ENCODE measurements around the gene TTC7B. TPM values are rescaled to one million over a fixed set of nuclear protein-coding genes. Genes with fewer than 3 reads are reported as not detected.

Gene TTC7B
- total RNA-seq, 1 experiment from 2014 or later: 14.6 TPM

DNA sequence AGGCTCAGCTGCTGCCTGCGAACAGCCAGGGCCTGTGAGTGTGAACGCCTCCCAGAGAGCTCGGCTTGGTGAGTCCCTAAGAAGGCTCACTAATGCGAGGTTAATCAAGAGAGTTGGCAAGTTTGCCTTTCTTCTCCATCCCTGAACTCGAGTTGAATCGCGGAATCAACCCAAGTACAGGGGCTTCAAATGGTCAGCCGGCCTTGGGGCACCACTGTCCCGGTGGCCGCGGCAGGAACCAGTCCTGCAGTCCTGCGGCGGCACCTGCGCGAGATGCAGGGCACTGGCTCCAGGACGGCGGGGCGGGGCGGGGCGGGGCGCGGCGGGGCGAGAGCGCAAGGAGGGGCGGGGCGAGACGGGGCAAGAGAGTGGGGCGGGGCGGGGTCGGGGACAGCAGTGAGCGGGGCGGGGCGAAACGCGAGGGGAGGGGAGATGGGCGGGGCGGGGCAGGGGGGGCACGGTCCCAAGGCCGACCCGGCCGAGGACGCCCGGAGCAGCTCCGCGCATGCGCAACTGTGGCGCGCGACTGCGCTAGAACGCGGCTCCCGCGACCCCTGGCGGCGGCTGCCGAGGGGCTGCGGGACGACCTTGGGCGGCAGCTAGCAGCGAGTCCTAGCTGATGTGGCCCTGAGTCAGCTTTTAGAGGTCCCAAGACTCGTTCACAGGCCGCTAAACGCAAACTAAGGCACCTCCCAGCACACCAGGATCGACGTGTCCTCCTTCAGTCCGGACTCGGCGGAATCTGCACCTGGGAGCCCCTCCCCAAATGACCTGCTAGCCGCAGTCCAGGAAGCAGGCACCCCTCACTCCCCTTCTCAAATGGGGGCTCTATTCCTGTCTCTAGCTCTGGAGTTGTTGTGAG is 58.0 kb downstream of the TTC7B start:
- peak; percentile 81 for DNase-seq (ENCODE audit: low read depth)
- in situ Hi-C loops (cut with HindIII; ENCODE audit: low pct_unique_long_range_greater_than_20kb, low sequenced_read_pairs): no loop called here

DNA sequence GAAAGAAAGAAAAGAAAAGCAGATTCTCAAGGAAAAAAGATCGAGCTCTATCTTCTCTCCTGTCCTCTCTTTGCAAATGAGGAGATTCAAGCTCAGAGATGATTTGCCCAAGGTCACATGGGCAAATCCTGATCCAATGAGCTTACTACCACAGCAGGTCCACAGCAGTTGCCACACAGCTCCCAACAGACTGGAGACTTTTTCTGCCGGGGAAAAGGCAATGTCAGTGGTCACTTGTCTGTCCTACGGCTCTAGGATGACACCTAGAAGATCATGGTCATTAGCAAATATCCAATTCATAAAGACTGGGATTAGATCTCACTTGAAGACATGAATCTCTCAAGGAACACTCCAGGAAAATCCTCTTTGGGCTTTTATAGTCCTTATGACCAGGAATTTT is 58.8 kb downstream of the TTC7B start:
- in situ Hi-C loops (cut with HindIII; ENCODE audit: low pct_unique_long_range_greater_than_20kb, low sequenced_read_pairs): no loop called here
- no peak for DNase-seq (ENCODE audit: low read depth)

DNA sequence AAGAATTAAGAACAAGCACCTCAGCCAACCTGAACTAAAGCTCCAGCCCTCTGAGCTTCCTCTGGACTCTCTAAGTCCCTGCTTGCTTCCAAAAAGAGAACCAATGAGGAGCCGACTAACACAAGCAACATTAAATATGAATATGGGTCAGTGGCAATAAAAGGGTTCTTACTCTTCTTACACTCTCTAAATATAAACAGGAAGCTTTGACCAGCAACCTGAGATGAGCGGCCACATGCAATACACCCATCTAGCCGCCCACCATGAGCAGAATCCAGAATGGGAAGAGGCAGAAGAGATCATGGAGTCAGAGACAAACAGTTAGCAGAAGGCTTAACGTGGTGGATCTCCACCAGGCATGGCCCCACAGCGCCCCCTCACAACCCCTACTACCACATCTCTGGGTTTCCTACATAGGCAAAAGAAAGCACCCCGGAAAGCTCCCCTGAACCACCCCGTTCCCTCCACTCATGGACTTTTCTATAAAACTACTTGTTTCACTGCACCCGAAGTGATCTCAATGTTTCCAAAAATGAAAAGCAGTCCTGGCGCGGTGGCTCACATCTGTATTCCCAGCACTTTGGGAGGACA is 59.4 kb downstream of the TTC7B start:
- in situ Hi-C loops (cut with HindIII; ENCODE audit: low pct_unique_long_range_greater_than_20kb, low sequenced_read_pairs): no loop called here
- DNase-seq (ENCODE audit: low read depth): no peak

DNA sequence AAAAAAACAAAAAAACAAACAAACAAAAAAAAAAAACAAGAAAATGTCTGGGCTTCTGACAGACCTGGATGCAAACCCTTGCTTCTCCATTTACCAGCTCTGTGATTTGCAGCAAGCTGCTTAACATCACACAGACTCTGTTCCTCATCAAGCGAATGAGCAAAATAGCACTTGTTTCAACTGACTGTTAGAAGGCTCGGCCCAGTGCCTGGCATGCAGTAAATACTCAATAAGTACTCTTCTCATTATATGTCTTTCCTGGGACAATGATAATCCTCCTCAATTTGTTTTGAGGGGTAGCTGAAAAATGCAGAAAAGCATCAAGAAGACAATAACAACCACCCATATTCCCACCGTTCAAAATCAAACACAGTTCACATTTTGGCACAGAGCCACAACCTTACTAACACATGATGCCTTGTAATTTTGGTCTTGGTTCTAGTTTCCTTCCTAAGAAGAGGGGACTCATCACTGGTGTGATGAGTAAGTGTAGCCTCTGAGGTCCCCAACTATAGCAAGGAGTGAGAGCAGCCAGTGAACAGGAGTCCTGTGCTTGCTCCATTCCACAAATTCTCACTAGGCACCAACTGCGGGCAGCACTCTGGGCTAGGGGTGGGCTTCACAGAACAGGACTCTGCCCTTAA is 60.4 kb downstream of the TTC7B start:
- in situ Hi-C loops (cut with HindIII; ENCODE audit: low pct_unique_long_range_greater_than_20kb, low sequenced_read_pairs): no loop called here
- DNase-seq (ENCODE audit: low read depth): no peak

DNA sequence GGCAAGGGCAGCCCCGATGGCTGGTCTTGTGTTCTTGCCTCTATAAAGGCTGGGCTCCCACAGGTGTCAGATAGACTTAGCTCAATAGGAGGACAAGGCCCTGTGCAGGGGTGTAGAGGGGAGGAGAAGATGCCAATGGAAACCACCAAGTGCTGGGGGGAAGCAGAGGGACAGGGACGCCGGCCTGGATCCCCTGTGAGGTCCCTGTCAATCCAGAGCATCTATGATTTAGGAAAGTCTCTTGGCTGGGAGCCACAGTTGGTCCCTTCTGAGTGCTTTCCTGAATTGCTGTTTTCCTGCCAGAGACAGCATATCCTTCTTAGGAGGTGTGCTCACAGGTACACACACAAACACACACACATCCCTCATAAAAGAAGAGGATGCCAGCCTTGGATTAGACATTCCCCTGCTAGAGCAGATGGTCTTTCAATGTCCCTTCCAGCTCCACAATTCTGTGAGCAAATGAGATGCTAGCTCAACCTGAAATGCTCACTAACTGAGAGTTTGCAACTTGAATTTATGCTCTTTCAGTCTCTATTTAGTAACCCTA is 62.7 kb downstream of the TTC7B start:
- in situ Hi-C loops (cut with HindIII; ENCODE audit: low pct_unique_long_range_greater_than_20kb, low sequenced_read_pairs): no loop called here
- no peak for DNase-seq (ENCODE audit: low read depth)

DNA sequence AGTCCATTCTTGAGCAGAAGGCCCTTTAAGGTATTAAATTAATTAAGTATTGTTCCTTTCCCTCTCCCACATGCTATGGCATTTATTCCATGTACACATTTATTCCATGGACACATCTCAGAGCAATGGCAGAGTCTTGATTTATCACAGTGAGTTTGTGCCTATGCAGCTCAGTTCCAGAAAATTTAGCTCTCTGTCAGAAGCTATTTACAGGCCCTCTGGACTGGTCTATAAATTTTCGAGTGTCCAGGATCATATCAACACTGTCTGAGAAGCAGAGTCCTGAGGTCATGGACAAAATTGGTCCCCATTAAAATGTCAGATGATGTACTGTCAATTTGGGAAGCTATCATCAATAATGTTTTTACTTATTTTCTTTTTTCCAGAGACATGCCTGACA is 65.5 kb downstream of the TTC7B start:
- no peak for DNase-seq (ENCODE audit: low read depth)
- in situ Hi-C loops (cut with HindIII; ENCODE audit: low pct_unique_long_range_greater_than_20kb, low sequenced_read_pairs): no loop called here

DNA sequence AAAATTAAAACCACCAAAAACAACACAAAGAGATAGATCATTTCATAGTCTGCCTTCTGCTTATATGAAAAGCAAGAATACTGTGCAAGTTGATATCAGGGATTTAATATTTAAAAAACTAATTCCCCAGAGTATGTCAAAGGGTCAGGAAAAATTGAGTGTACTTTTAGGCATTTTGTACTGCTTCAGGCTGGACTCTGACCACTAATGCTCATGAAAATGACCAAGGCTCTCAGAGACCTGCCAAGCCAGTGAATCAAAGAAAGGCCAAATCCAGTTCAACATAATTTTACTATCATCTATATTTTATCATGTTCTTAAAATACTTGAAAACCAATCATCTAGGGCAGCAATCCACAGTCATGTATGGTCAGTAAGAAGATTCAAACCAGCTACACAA is 66.0 kb downstream of the TTC7B start:
- DNase-seq (ENCODE audit: low read depth): no peak
- in situ Hi-C loops (cut with HindIII; ENCODE audit: low pct_unique_long_range_greater_than_20kb, low sequenced_read_pairs): no loop called here

DNA sequence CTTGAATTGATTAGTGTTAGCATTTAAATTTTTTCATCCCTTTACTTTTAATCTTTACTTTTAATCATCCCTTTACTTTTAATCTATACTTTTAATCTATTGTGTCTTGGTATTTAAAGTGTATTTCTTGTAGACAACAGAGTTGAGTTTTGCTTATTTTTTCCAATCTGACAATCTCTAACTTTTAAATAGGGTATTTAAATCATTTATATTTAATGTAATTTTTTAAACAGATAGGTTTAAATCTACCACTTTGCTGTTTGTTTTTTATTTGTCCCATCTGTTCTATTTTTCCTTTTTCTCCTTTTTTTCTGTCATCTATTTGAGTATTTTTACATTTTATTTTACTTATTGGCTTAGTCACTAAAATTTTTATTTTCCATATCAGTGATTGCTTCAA is 68.3 kb downstream of the TTC7B start:
- in situ Hi-C loops (cut with HindIII; ENCODE audit: low pct_unique_long_range_greater_than_20kb, low sequenced_read_pairs): no loop called here

DNA sequence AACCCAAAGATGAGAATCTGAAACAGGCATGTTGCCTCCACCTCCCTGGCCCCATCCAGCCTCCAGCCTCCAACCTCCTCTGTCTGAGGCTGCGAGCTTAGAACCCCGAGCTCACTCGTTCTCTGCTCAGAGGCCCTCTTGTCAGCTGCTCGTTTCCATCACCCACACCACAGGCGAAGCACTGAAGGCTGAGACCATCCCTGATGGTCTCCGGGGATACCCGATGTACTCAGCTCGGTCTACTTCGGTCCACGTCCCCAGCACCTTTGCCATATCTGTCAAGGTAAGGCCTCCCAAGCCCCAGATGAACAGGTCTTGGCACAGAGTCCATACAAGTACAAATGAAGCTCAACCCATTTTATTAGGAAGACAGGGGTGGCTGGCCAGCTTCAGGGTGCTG is 72.4 kb downstream of the TTC7B start:
- in situ Hi-C loops (cut with HindIII; ENCODE audit: low pct_unique_long_range_greater_than_20kb, low sequenced_read_pairs): no loop called here
- DNase-seq (ENCODE audit: low read depth): no peak

More for the DNA sequence above, 68.3 kb downstream of the TTC7B start:
- DNase-seq (ENCODE audit: low read depth): no peak

DNA sequence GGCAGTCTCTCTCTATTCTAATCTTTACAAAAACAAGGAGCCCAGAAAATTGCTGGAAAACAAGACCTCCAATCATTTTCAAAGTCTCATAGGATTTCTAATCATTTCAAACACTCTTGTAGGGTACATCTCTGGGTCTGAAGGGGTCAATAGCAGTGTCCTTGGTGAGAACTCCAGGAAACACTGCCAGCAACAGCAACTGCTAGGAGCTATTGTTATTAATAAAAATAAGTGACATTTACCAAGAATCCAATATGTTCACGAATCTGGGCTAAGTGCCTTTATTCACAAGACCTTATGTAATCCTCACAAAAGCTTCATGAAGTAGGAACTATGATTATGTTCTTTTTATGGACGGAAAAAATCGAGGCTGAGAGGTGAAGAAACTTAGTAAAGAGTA is 72.8 kb downstream of the TTC7B start:
- no peak for DNase-seq (ENCODE audit: low read depth)
- in situ Hi-C loops (cut with HindIII; ENCODE audit: low pct_unique_long_range_greater_than_20kb, low sequenced_read_pairs): no loop called here

DNA sequence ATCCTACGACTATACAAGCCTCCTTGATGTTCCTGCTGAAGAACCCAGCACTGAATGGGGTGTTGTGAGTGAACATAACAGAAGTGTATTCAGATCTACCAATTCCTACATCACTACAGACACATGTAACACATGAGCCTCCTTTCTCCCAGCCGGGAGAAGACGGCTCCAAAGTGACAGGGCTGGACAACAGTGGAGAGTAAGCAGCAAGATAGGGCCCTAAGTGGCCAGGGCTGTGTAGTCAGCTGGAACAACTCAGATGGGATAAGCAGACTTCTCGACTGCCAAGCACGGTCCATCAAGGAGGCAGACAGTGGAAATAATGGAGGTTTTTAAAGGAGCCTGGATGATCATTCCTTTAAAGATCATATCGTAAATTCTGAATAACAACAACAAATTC is 73.5 kb downstream of the TTC7B start:
- in situ Hi-C loops (cut with HindIII; ENCODE audit: low pct_unique_long_range_greater_than_20kb, low sequenced_read_pairs): no loop called here
- no peak for DNase-seq (ENCODE audit: low read depth)

DNA sequence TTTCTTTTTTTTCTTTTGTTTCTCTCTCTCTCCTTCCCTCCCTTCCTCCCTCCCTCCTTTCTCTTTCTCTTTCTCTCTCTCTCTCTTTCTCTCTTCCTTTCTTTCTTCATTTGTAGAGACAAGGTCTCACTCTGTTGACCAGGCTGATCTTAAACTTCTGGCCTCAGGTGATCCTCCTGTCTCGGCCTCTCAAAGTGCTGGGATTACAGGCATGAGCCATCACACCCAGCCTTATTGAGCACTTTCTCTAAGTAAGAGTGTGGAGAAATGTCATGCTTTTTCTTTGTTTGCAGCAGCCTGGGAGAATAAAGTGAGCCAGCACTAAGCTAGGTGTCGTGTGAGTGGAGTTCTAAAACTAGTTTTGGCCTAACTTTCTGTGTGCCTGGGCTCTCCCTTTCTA is 74.0 kb downstream of the TTC7B start:
- in situ Hi-C loops (cut with HindIII; ENCODE audit: low pct_unique_long_range_greater_than_20kb, low sequenced_read_pairs): no loop called here
- no peak for DNase-seq (ENCODE audit: low read depth)

DNA sequence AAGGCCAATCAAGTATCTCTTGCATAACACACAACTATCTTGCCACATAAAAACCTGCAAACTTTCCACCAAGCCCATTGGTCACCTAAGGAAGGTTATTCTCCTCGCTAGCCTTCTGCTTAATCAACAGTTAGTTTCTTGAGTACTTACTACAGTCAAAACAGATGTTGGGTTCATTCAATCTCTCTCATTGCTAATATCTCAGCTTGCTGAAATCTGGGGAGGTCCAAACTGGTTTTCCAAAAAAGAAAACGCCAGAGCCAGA is 74.6 kb downstream of the TTC7B start:
- in situ Hi-C loops (cut with HindIII; ENCODE audit: low pct_unique_long_range_greater_than_20kb, low sequenced_read_pairs): no loop called here
- no peak for DNase-seq (ENCODE audit: low read depth)

DNA sequence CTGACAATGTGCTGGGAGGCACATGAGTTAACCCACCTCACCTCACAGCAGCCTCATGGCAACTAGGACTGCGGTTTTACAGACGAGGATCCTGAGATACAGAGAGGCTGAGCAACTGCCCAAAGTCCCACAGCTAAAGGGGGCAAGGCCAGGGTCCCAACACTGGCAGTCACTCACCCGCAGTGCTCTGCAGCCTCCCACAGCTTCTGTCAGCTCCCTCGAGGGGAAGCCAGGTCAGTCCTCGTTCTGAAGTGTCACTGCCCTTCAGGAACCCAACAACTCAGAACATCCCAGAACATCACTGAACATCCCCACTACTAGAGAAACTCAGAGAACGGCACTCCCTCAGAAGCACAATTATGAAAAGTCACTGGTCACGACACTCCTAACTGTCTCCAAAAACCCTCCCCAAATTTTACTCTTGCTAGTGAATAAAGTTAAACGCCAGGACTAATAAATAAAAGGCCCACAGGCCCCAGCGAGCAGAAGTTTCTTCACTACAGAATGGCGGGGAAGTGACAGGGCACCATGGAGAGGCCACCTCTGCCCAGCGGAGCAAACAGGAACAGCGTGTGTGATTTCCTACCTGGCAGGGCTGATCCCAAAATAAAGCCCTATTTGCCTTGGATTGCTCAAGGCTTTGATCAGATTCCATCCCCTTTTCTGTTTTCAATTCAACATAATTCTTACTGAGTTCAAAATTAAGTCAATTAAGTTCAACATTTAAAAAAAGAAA is 75.1 kb downstream of the TTC7B start:
- in situ Hi-C loops (cut with HindIII; ENCODE audit: low pct_unique_long_range_greater_than_20kb, low sequenced_read_pairs): no loop called here
- no peak for DNase-seq (ENCODE audit: low read depth)

DNA sequence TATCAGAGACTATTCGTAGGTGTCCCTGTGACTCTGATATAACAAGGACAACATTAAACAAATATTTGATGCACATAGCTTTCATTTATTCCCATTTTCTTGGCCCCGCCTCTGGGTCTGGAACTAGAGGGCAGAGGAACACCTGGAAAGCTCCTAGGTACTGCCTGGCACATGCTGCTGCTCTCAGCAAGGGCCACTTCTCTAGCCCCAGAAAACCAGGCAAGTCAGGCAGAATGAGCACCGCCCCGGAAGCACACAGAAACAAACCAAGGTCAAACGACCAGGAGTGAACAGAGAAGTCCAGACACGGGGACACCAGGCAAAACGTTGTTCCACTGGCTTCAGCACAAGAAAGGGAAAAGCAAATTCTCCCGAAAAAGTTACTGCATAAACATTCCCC is 76.1 kb downstream of the TTC7B start:
- DNase-seq (ENCODE audit: low read depth): no peak
- in situ Hi-C loops (cut with HindIII; ENCODE audit: low pct_unique_long_range_greater_than_20kb, low sequenced_read_pairs): no loop called here

DNA sequence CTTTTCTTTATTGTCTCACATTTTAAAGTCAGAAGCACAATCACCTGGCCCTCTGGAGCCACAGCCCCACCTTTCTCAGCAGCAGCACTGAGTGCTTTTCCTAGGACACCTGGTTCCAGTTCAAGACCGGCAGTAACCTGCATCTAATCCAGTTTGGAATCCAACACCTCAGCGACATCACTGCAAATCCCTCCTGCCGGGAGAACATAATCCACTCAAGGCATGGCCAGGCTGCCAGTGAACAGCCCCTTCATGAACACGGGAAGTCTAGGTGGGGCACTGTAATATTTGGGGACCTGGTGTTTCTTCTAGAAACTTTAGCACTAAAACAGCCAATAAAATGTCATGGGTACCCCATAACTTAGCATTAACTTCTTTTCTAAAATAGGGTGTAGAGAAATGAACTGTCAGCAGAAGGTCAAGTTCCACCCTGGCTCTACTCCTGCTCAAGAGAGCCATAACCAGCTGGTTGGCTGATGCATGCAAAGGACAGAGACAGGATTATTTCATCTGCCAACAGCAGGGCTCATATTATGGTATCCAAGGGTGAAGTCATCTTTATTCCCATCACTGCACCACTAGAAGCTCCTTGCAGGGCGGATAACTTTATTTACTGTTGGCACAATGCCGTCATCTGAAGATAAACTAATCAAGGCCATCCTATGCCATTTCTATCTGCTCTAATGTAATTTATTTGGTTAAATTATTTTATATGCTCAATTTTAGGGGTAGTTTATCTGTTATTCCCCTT is 76.7 kb downstream of the TTC7B start:
- in situ Hi-C loops (cut with HindIII; ENCODE audit: low pct_unique_long_range_greater_than_20kb, low sequenced_read_pairs): no loop called here
- DNase-seq (ENCODE audit: low read depth): no peak

DNA sequence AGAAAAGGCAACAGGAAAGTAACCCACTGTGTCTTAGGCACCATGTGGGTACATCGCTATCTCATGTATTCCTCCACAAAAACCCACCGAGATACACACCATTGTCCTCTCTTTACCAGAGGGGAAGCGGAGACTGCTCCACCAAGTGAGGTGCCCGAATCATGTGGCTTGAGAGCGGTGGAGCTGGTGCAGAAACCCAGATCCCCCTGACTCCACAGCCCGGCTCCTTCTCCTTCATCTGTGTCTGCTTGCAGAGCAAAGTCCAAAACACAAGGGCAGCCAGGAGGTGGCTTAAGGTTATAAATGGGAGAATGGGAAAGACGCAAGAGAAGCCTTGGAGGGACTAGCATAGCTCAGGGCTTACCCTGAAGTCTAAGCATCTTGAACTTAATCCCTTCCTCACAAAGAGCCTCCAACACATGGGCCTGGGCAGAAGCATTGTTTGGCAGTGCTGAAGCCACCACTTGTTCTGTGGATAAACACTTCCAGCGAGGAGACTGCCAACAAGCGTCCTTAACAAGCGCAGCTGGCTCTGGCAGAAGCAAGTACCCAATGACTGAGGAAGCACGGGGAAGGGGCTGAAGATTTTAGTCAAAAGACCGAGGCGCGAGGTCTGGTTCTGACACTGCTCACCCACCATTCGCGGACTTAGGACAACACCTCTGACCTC is 83.0 kb downstream of the TTC7B start:
- DNase-seq (ENCODE audit: low read depth): no peak
- in situ Hi-C loops (cut with HindIII; ENCODE audit: low pct_unique_long_range_greater_than_20kb, low sequenced_read_pairs): no loop called here

DNA sequence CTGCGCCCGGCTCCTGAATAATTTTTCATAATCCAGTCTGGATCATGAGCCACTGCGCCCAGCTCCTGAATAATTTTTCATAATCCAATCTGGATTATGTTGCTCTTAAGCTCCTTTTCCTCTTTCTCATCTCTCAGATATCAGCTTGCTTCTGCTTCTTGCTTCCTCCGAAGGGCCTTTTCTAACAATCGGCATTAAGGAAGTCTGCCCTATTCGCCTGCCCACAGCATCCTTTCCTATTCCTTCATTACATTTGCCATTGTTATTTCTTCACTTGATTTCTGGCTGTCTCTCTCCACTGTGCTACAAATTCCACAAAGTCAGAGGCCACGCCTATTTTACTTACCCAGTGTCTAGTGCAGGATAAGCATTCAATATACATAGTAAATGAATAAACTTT is 83.5 kb downstream of the TTC7B start:
- no peak for DNase-seq (ENCODE audit: low read depth)
- in situ Hi-C loops (cut with HindIII; ENCODE audit: low pct_unique_long_range_greater_than_20kb, low sequenced_read_pairs): no loop called here

Measured in Caki2 (cell line).